Loucy (cell line): ENCODE results near the gene CRYBA4.

Source experiments
- H2AFZ ChIP-seq: fragments of 200-600 bp; sonication (generic); 2 replicates; pipeline ENCODE4 v1.6.0; 2016; ENCODE audit warnings: antibody characterized with exemption, mild to moderate bottlenecking, low read length, moderate library complexity
- H3F3A ChIP-seq: fragments of 200-600 bp; 2 replicates; pipeline ENCODE4 v1.6.0; 2016; ENCODE audit warnings: antibody characterized with exemption, low read depth, mild to moderate bottlenecking
- H3K27me3 ChIP-seq: fragments of 200-600 bp; sonication (generic); 2 replicates; pipeline ENCODE4 v1.6.1; 2014; ENCODE audit warnings: low read length, mild to moderate bottlenecking; ENCODE audit not compliant: insufficient read depth, poor library complexity, severe bottlenecking
- H3K36me3 ChIP-seq: fragments of 200-600 bp; sonication (generic); 2 replicates; pipeline ENCODE4 v1.6.1; 2016; ENCODE audit warnings: low read length; ENCODE audit not compliant: insufficient read depth
- H3K4me1 ChIP-seq: fragments of 200-600 bp; sonication (generic); 2 replicates; pipeline ENCODE4 v1.5.1; 2014; ENCODE audit warnings: low read length, mild to moderate bottlenecking; ENCODE audit not compliant: insufficient read depth, poor library complexity, severe bottlenecking
- H3K4me2 ChIP-seq: fragments of 200-600 bp; sonication (generic); 2 replicates; pipeline ENCODE4 v1.6.0; 2014; ENCODE audit warnings: antibody characterized with exemption, low read length, low read depth, mild to moderate bottlenecking; ENCODE audit not compliant: poor library complexity, severe bottlenecking
- H3K4me3 ChIP-seq: fragments of 200-600 bp; sonication (generic); 2 replicates; pipeline ENCODE4 v1.5.1; 2014; ENCODE audit warnings: low read length, mild to moderate bottlenecking, mixed read lengths; ENCODE audit not compliant: poor library complexity, severe bottlenecking
- H3K79me2 ChIP-seq: fragments of 200-600 bp; sonication (generic); 2 replicates; pipeline ENCODE4 v1.6.1; 2014; ENCODE audit warnings: low read length; ENCODE audit not compliant: insufficient read depth
- H3K9ac ChIP-seq: fragments of 200-600 bp; sonication (generic); 2 replicates; pipeline ENCODE4 v1.6.0; 2014; ENCODE audit warnings: mild to moderate bottlenecking, low read depth, low read length, moderate library complexity; ENCODE audit not compliant: poor library complexity, severe bottlenecking
- H3K9me2 ChIP-seq: fragments of 200-600 bp; sonication (generic); replicated peaks from 2 replicates; pipeline ENCODE4 v1.6.1; 2016; ENCODE audit warnings: low read depth, low read length, mixed read lengths
- H3K9me3 ChIP-seq: fragments of 200-600 bp; sonication (generic); 2 replicates; pipeline ENCODE4 v1.6.1; 2014; ENCODE audit warnings: mild to moderate bottlenecking, antibody characterized with exemption, low read length, low read depth; ENCODE audit not compliant: insufficient read depth
- H4K20me1 ChIP-seq: fragments of 200-600 bp; sonication (generic); 2 replicates; pipeline ENCODE4 v1.6.0; 2014; ENCODE audit warnings: antibody characterized with exemption, low read length, mild to moderate bottlenecking; ENCODE audit not compliant: insufficient read depth, poor library complexity, severe bottlenecking
- CTCF ChIP-seq: fragments of 200-600 bp; sonication (generic); conservative IDR thresholded peaks from 2 replicates; pipeline ENCODE4 v1.5.1; 2014; ENCODE audit warnings: mild to moderate bottlenecking, antibody characterized with exemption, low read length
- EZH2phosphoT487 ChIP-seq: fragments of 200-600 bp; IDR thresholded peaks from 2 replicates; pipeline ENCODE4 v1.6.1; 2018; ENCODE audit warnings: antibody characterized with exemption, mild to moderate bottlenecking, moderate library complexity, borderline replicate concordance

CRYBA4 gene

GRCh38 chr22:26614322-26614721 lies 7.4 kb upstream of the CRYBA4 start:
- Histone ChIP-seq H3K27me3 (no peaks in the 10 kb centered on the region), H3K9me2 (no peaks in the 10 kb centered on the region), H3K79me2 (no peaks in the 10 kb centered on the region), H3F3A (no peaks in the 10 kb centered on the region), H3K4me3 (no peak overlapping the region), H3K9ac (no peak overlapping the region), H3K36me3 (no peaks in the 10 kb centered on the region), H2AFZ (no peak overlapping the region), H3K4me1 (peaks cover 18% of the 10 kb centered on the region), H4K20me1 (no peaks in the 10 kb centered on the region), H3K9me3 (no peaks in the 10 kb centered on the region), H3K4me2 (no peak overlapping the region)
- TF ChIP-seq EZH2phosphoT487, result no peak
- no peak for TF ChIP-seq CTCF

- H3K36me3 ChIP-seq, result no peaks in the 10 kb centered on the region
- H4K20me1 ChIP-seq, result no peaks in the 10 kb centered on the region
- H3K4me3 ChIP-seq, result no peak overlapping the region
- H3K9me2 ChIP-seq, result no peaks in the 10 kb centered on the region
- no peak for TF ChIP-seq CTCF
- no peak for TF ChIP-seq EZH2phosphoT487
- no peaks in the 10 kb centered on the region for H3F3A ChIP-seq
- H3K4me1 ChIP-seq, result peaks cover 18% of the 10 kb centered on the region
- H3K4me2 ChIP-seq, result no peak overlapping the region
- H3K79me2 ChIP-seq, result no peaks in the 10 kb centered on the region
- H3K9me3 ChIP-seq, result no peaks in the 10 kb centered on the region
- no peak overlapping the region for H2AFZ ChIP-seq
- no peaks in the 10 kb centered on the region for H3K27me3 ChIP-seq
- no peak overlapping the region for H3K9ac ChIP-seq
Measured at GRCh38 chr22:26615149-26615548, 6.6 kb upstream of the CRYBA4 start.

DNA sequence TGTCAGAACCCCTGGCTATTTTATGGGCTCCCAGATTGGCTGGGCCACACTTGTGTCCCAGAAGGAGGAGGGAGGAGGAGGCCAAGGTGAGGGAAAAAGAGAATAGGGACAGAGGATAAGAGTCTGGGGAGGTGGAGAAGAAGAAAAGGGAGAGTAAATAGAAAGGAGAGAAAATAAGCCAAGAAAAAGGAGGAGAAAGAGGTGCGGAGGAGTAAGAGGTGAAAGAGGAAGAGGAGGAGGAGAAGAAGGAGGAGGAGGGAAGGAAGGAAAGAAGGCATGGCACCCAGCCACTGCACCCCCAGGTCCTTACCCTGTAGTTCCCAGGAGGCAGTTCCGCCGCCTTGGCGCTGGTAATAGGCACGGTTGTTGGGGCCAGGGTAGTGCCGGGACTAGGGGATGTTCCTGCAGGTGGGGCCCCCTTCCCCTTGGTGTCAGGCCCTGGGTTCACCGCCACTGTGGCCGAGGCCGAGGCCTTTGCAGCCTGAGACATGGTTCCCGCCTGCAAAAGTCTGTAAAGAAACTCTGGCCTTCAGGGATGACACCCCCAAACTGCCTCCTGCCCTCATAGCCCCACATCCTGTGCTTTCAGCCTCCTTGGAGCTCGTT lies 5.8 kb upstream of the CRYBA4 start:
- H3K4me3 ChIP-seq, result no peak overlapping the region
- peaks cover 18% of the 10 kb centered on the region for H3K4me1 ChIP-seq
- no peaks in the 10 kb centered on the region for H4K20me1 ChIP-seq
- no peak overlapping the region for H3K9ac ChIP-seq
- H3K9me2 ChIP-seq, result no peaks in the 10 kb centered on the region
- no peak overlapping the region for H2AFZ ChIP-seq
- H3K36me3 ChIP-seq, result no peaks in the 10 kb centered on the region
- no peak for TF ChIP-seq EZH2phosphoT487
- H3K9me3 ChIP-seq, result no peaks in the 10 kb centered on the region
- no peaks in the 10 kb centered on the region for H3K79me2 ChIP-seq
- no peak overlapping the region for H3K4me2 ChIP-seq
- no peaks in the 10 kb centered on the region for H3K27me3 ChIP-seq
- no peaks in the 10 kb centered on the region for H3F3A ChIP-seq

- H2AFZ ChIP-seq, result no peak overlapping the region
- no peaks in the 10 kb centered on the region for H4K20me1 ChIP-seq
- H3K9ac ChIP-seq, result no peak overlapping the region
- no peak overlapping the region for H3K4me2 ChIP-seq
- no peaks in the 10 kb centered on the region for H3K27me3 ChIP-seq
- H3K4me3 ChIP-seq, result no peak overlapping the region
- no peaks in the 10 kb centered on the region for H3F3A ChIP-seq
- no peaks in the 10 kb centered on the region for H3K9me2 ChIP-seq
- H3K4me1 ChIP-seq, result peaks cover 18% of the 10 kb centered on the region
- no peaks in the 10 kb centered on the region for H3K36me3 ChIP-seq
- no peaks in the 10 kb centered on the region for H3K9me3 ChIP-seq
- no peaks in the 10 kb centered on the region for H3K79me2 ChIP-seq
- TF ChIP-seq EZH2phosphoT487, result no peak
- TF ChIP-seq CTCF, result no peak
Measured at GRCh38 chr22:26616650-26617049, 5.1 kb upstream of the CRYBA4 start.
